ENCODE measurements around the gene DOC2A.

DNA sequence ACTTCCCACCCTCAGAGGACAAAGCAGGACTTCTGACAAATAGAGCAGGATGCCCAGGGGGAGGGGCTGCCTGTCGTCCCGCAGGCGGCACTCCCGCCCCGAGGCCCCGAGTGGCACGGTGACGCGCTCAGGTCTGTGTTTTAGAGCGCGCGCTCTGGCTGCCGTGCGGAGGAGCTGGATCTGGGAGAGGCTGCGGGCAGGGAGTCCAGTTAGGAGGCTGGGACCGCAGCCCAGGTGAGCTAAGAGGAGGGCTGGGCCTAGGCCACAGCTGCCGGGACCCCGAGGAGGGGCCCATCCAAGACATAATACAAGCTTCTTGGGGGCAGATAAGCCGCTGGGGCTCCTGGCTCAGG is 6.4 kb downstream of the DOC2A start:
- TF ChIP-seq POLR2A (IDR thresholded peaks at IDR 0.05; ENCODE audit: low read length) (no peak), GATA1 (IDR thresholded peaks at IDR 0.05; ENCODE audit: low read depth, low read length) (no peak)
